ENCODE measurements around the gene IFNL1.

Gene IFNL1

GRCh38 chr19:39310558-39311311 lies 14.5 kb downstream of the IFNL1 start:
- in situ Hi-C loops (cut with MboI; ENCODE audit: low sequenced_read_pairs, unreplicated experiment): no loop called here
- DNase-seq (ENCODE audit: low spot score): no peak
- no peak for TF ChIP-seq CTCF (IDR thresholded peaks at IDR 0.05; ENCODE audit: borderline replicate concordance, control extremely low read depth, extremely low read depth, insufficient read depth, missing control alignments)

GRCh38 chr19:39314016-39314728 lies 18.0 kb downstream of the IFNL1 start:
- DNase-seq (ENCODE audit: low spot score): no peak
- in situ Hi-C loops (cut with MboI; ENCODE audit: low sequenced_read_pairs, unreplicated experiment): no loop called here
- no peak for TF ChIP-seq CTCF (IDR thresholded peaks at IDR 0.05; ENCODE audit: borderline replicate concordance, control extremely low read depth, extremely low read depth, insufficient read depth, missing control alignments)

- no peak for DNase-seq (ENCODE audit: low spot score)
- in situ Hi-C loops (cut with MboI; ENCODE audit: low sequenced_read_pairs, unreplicated experiment): no loop called here
- no peak for TF ChIP-seq CTCF (IDR thresholded peaks at IDR 0.05; ENCODE audit: borderline replicate concordance, control extremely low read depth, extremely low read depth, insufficient read depth, missing control alignments)
These were observed 19.7 kb downstream of the IFNL1 start for GRCh38 chr19:39315933-39316332.

GRCh38 chr19:39316627-39317321 lies 20.6 kb downstream of the IFNL1 start:
- no peak for TF ChIP-seq CTCF (IDR thresholded peaks at IDR 0.05; ENCODE audit: borderline replicate concordance, control extremely low read depth, extremely low read depth, insufficient read depth, missing control alignments)
- in situ Hi-C loops (cut with MboI; ENCODE audit: low sequenced_read_pairs, unreplicated experiment): no loop called here
- DNase-seq (ENCODE audit: low spot score): no peak

- in situ Hi-C loops (cut with MboI; ENCODE audit: low sequenced_read_pairs, unreplicated experiment): no loop called here
These were observed 21.3 kb downstream of the IFNL1 start for GRCh38 chr19:39317476-39317875.

More at GRCh38 chr19:39317476-39317875, 21.3 kb downstream of the IFNL1 start:
- no peak for DNase-seq (ENCODE audit: low spot score)
- no peak for TF ChIP-seq CTCF (IDR thresholded peaks at IDR 0.05; ENCODE audit: borderline replicate concordance, control extremely low read depth, extremely low read depth, insufficient read depth, missing control alignments)

Measured in GM13976 (cell line).